GM13976 (cell line): Measurements from ENCODE around the gene KIR2DL1.
"Not testable (repeated sequence)": the region's sequence is repeated elsewhere in the genome, so short reads cannot be mapped to it uniquely, and the experiment has no call there.

Experiments used
- DNase-seq: peaks from one replicate; pipeline ENCODE4 v3.0.0; 2012; ENCODE audit warnings: low spot score
- in situ Hi-C: fragments of 300-500 bp; cut with MboI; formaldehyde crosslinking; loops from one replicate; pipeline ENCODE4 v1.12.0; 2022; ENCODE audit warnings: low sequenced_read_pairs, mixed read lengths, inconsistent platforms; ENCODE audit not compliant: unreplicated experiment
- TF ChIP-seq, protein P1 (sequence below): IDR thresholded peaks from 2 replicates; pipeline ENCODE4 v1.5.1; 2012; ENCODE audit warnings: borderline replicate concordance, mild to moderate bottlenecking; ENCODE audit not compliant: insufficient read depth; ENCODE audit errors: extremely low read depth, missing control alignments, control extremely low read depth

The KIR2DL1 gene

DNA sequence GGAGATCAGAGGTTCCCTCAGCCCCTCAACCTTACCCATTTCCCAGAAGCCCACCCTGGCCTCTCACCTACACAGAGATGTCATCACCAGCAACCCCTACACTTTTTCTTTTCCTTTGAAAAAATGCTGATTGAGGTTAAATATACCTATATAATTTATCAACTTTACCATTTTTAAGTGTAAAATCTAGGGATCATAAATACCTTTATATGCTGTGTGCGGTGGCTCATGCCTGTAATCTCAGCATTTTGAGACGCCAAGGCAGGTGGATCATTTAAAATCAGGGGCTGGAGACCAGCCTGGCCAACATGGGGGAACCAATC lies 36.9 kb downstream of the KIR2DL1 start:
- in situ Hi-C loops, result no loop called here
- no peak for DNase-seq
- TF ChIP-seq, protein P1, sequence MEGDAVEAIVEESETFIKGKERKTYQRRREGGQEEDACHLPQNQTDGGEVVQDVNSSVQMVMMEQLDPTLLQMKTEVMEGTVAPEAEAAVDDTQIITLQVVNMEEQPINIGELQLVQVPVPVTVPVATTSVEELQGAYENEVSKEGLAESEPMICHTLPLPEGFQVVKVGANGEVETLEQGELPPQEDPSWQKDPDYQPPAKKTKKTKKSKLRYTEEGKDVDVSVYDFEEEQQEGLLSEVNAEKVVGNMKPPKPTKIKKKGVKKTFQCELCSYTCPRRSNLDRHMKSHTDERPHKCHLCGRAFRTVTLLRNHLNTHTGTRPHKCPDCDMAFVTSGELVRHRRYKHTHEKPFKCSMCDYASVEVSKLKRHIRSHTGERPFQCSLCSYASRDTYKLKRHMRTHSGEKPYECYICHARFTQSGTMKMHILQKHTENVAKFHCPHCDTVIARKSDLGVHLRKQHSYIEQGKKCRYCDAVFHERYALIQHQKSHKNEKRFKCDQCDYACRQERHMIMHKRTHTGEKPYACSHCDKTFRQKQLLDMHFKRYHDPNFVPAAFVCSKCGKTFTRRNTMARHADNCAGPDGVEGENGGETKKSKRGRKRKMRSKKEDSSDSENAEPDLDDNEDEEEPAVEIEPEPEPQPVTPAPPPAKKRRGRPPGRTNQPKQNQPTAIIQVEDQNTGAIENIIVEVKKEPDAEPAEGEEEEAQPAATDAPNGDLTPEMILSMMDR, result no peak

DNA sequence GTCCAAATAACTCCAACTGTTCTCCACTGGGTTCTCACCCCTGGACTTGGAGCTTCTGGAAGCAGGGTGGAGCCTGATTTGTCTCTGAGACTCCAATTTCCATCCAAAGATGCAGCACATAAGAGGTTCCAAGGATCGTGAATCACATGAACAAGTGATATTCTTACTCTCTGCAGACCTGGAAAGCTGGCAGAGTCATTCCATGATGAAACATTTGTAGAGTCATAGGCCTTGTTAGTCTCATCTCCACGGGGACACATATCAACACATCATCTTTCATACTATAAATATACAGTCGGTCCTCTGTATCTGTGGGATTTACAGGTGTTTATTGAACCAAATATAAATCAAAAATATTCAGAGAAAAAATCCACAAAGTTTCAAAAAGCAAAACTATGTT lies 45.0 kb downstream of the KIR2DL1 start:
- DNase-seq, in situ Hi-C loops: not testable (repeated sequence)

DNA sequence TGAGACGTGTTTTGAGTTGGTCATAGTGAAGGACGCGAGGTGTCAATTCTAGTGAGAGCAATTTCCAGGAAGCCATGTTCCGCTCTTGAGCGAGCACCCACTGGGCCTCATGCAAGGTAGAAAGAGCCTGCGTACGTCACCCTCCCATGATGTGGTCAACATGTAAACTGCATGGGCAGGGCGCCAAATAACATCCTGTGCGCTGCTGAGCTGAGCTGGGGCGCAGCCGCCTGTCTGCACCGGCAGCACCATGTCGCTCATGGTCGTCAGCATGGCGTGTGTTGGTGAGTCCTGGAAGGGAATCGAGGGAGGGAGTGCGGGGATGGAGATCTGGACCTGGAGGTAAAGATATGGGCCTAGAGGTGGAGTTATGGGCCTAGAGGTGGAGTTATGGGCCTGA lies 46.7 kb downstream of the KIR2DL1 start, which contains the start of gene KIR3DL1:
KIR3DL1 (plus strand) TSS at position 218 of the 400 bp plus-strand sequence.
- in situ Hi-C loops, DNase-seq: not testable (repeated sequence)

DNA sequence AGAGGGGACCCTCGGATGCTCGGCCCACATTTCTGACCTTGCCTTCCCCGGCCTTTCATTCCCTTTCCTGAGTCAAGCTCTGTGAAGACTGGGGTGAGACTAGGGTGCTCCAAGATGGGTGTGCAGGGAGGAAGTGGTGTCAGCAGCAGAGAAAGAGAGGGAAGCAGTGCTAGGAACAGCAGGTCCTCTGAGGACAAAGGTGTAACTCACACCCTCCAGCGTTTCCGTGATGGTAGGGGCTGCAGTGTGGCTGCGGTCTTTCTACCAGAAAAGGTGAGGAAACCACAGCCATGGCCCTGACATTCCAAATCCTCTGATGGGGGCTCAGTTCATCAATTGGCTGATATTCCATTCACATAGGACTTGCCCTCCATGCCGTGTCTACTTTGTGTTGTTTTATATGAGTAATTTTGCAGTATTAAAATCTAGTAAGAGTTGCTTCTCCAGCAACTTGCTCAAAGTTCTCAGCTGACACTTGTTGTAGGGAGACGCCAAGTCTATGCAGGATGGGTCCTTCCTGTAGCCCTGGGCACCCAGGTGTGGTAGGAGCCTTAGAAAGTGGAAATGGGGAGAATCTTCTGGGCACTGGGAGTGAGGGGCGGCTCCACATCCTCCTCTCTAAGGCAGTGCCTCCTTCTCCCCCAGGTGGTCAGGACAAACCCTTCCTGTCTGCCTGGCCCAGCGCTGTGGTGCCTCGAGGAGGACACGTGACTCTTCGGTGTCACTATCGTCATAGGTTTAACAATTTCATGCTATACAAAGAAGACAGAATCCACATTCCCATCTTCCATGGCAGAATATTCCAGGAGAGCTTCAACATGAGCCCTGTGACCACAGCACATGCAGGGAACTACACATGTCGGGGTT lies 48.3 kb downstream of the KIR2DL1 start:
- no peak for DNase-seq
- in situ Hi-C loops, result no loop called here
- TF ChIP-seq, protein P1, result no peak

DNA sequence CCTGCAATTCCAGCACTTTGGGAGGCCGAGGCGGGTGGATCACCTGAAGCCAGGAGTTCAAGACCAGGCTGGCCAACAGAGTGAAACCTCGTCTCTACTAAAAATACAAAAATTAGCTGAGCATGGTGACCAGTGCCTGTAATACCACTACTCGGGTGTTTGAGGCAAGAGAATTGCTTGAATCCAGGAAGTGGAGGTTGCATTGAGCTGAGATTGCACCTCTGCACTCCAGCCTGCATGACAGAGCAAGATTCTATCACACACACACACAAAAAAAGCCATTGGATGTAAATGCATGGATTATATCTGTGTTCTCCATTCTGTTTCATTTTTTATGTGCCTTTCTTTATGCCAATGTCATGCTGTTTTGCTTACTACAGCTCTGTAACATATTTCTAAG lies 54.8 kb downstream of the KIR2DL1 start:
- in situ Hi-C loops, DNase-seq: not testable (repeated sequence)

DNA sequence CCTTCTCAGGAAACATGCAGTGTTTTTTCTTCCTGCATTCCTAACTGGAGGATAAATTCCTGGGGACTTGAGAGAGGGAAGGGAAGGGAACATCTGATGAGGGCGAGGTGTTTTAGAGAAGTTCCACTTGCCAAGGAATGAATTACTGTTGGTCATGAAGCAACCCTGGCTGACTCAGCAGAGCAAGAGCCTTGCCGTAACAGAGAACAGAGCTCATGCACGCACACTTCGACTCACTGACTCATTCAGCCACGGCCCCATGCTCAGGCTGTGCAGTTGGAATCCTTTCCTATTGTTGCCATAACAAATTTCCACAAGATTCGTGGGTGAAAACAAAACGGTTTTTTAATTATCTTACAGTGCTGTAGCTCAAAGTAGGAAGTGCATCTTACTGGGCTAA lies 55.7 kb downstream of the KIR2DL1 start:
- in situ Hi-C loops, DNase-seq: not testable (repeated sequence)

DNA sequence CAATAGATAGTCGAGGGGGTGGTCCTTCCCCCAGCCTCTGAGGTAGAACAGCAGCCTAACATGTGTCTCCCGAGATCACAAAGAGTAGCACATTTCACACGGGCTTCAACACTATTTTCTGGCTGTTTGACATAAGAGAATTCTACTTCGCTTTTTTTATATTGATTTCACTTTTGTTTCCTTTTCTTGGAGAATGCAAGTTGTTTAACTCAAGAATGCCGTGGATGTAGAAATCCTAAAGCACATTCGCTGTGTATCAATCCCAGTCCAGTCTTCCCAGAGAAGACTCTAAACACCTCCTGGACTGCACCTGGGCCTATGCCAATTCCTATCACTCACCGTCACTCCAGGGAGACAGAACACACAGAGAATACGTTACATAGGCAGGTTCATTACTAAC lies 58.5 kb downstream of the KIR2DL1 start:
- in situ Hi-C loops, result not testable (repeated sequence)

DNA sequence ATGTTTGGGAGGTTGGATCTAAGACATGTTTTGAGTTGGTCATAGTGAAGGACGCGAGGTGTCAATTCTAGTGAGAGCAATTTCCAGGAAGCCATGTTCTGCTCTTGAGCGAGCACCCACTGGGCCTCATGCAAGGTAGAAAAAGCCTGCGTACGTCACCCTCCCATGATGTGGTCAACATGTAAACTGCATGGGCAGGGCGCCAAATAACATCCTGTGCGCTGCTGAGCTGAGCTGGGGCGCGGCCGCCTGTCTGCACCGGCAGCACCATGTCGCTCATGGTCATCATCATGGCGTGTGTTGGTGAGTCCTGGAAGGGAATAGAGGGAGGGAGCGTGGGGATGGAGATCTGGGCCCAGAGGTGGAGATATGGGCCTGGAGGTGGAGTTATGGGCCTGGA lies 62.9 kb downstream of the KIR2DL1 start, which contains the start of gene KIR2DS4:
KIR2DS4 (plus strand) TSS at position 181 of the 400 bp plus-strand sequence.
- in situ Hi-C loops, DNase-seq: not testable (repeated sequence)

More for the DNA sequence above, 58.5 kb downstream of the KIR2DL1 start:
- not testable (repeated sequence) for DNase-seq
